ENCODE measurements around the gene TMEM91. TPM values are rescaled to one million over a fixed set of nuclear protein-coding genes. Genes with fewer than 3 reads are reported as not detected.
"Not testable (repeated sequence)": the region's sequence is repeated elsewhere in the genome, so short reads cannot be mapped to it uniquely, and the experiment has no call there.

The TMEM91 gene
- polyA plus RNA-seq (ENCODE audit: insufficient read length in 3 of 3), result 10 to 100 TPM; 13.8 to 32.3 (median 25.3) TPM
- long read RNA-seq, donor 1, partial matches to known transcripts, result 0 of 3 reads
- long read RNA-seq, donor 1, other reads (novel, unspliced or antisense), result 0 of 3 reads
- long read RNA-seq, donor 2, transcript TMEM91-211 (4 exons, 725 nt), result major isoform, 5 of 9 reads
- long read RNA-seq, donor 2, partial matches to known transcripts, result 0 of 9 reads
- long read RNA-seq, donor 2, other reads (novel, unspliced or antisense), result 0 of 9 reads
- long read RNA-seq, donor 3, partial matches to known transcripts, result 0 of 3 reads
- long read RNA-seq, donor 3, other reads (novel, unspliced or antisense), result 0 of 3 reads
- long read RNA-seq, donor 4, partial matches to known transcripts, result 0 of 8 reads
- long read RNA-seq, donor 4, other reads (novel, unspliced or antisense), result 0 of 8 reads
- long read RNA-seq, donor 5, partial matches to known transcripts, result 0 of 1 reads
- long read RNA-seq, donor 5, other reads (novel, unspliced or antisense), result 0 of 1 reads
- long read RNA-seq, donor 6, partial matches to known transcripts, result 0 of 6 reads
- long read RNA-seq, donor 6, other reads (novel, unspliced or antisense), result 0 of 6 reads
- long read RNA-seq, donor 7, partial matches to known transcripts, result 0 of 4 reads
- long read RNA-seq, donor 7, other reads (novel, unspliced or antisense), result 0 of 4 reads
- long read RNA-seq, donor 8, partial matches to known transcripts, result 0 of 1 reads
- long read RNA-seq, donor 8, other reads (novel, unspliced or antisense), result 0 of 1 reads
- long read RNA-seq, donor 9, partial matches to known transcripts, result 0 of 9 reads
- long read RNA-seq, donor 9, other reads (novel, unspliced or antisense), result 0 of 9 reads
- long read RNA-seq, donor 10, partial matches to known transcripts, result 0 of 23 reads
- long read RNA-seq, donor 10, other reads (novel, unspliced or antisense), result 18 of 23 reads
- long read RNA-seq, donor 11, partial matches to known transcripts, result 0 of 2 reads
- long read RNA-seq, donor 11, other reads (novel, unspliced or antisense), result 0 of 2 reads
- long read RNA-seq, donor 12, partial matches to known transcripts, result 0 of 6 reads
- long read RNA-seq, donor 12, other reads (novel, unspliced or antisense), result 0 of 6 reads
- long read RNA-seq, donor 13, partial matches to known transcripts, result 0 of 1 reads
- long read RNA-seq, donor 13, other reads (novel, unspliced or antisense), result 0 of 1 reads
- long read RNA-seq, donor 14, result 0 reads
- long read RNA-seq, donor 15, partial matches to known transcripts, result 0 of 28 reads
- long read RNA-seq, donor 15, other reads (novel, unspliced or antisense), result 21 of 28 reads
- long read RNA-seq, donor 16, partial matches to known transcripts, result 0 of 5 reads
- long read RNA-seq, donor 16, other reads (novel, unspliced or antisense), result 0 of 5 reads

- DNase-seq, result no peak
Measured at GRCh38 chr19:41376241-41376997, at the start of gene TMEM91. Gene TMEM91 (plus strand): TSS chr19:41376533. CDS start chr19:41378310, 1,777 bp downstream.

- no peak for DNase-seq
Measured at GRCh38 chr19:41327076-41327575, 49.2 kb upstream of the TMEM91 start.

GRCh38 chr19:41327576-41328156, 48.7 kb upstream of the TMEM91 start:
- no peak for DNase-seq

- no peak for DNase-seq
Measured at GRCh38 chr19:41328157-41328841, 48.0 kb upstream of the TMEM91 start.

GRCh38 chr19:41328842-41329225, 47.5 kb upstream of the TMEM91 start:
- no peak for DNase-seq

GRCh38 chr19:41330481-41330880, 45.9 kb upstream of the TMEM91 start:
- DNase-seq, result no peak

GRCh38 chr19:41330946-41331678, 45.2 kb upstream of the TMEM91 start:
- no peak for DNase-seq

- DNase-seq, result no peak
Measured at GRCh38 chr19:41332000-41332399, 44.3 kb upstream of the TMEM91 start.

- DNase-seq, result no peak
Measured at GRCh38 chr19:41332468-41332867, 43.9 kb upstream of the TMEM91 start.

GRCh38 chr19:41334793-41335192, 41.5 kb upstream of the TMEM91 start:
- DNase-seq, result no peak

- DNase-seq, result no peak
Measured at GRCh38 chr19:41335467-41335866, 40.9 kb upstream of the TMEM91 start.

GRCh38 chr19:41339936-41340335, 36.4 kb upstream of the TMEM91 start:
- no peak for DNase-seq

GRCh38 chr19:41341669-41342490, 34.5 kb upstream of the TMEM91 start:
- no peak for DNase-seq

GRCh38 chr19:41344162-41344561, 32.2 kb upstream of the TMEM91 start:
- no peak for DNase-seq

- not testable (repeated sequence) for DNase-seq
Measured at GRCh38 chr19:41346916-41347315, 29.4 kb upstream of the TMEM91 start.

- DNase-seq, result no peak
Measured at GRCh38 chr19:41350735-41351338, 25.5 kb upstream of the TMEM91 start.
